ENCODE results near the gene PCSK2. TPM values are rescaled to one million over a fixed set of nuclear protein-coding genes. Genes with fewer than 3 reads are reported as not detected.

Gene PCSK2
- polyA plus RNA-seq, 1 donor from 2014 or later: 27.9 TPM

- Histone ChIP-seq H3K9me2 (ENCODE audit: insufficient read depth, low read length) (no peaks in the 10 kb centered on the region), H3K9ac (ENCODE audit: low read length) (no peak overlapping the region), H3K27ac (ENCODE audit: low read length) (no peak overlapping the region), H3K9me3 (ENCODE audit: low read length) (no peaks in the 10 kb centered on the region), H2AFZ (ENCODE audit: low read depth, low read length) (no peak overlapping the region), H4K20me1 (ENCODE audit: insufficient read depth) (no peaks in the 10 kb centered on the region), H3K79me2 (replicated peaks; ENCODE audit: insufficient read depth, low read length) (no peaks in the 10 kb centered on the region), H3K4me2 (ENCODE audit: low read length) (no peak overlapping the region), H3K27me3 (ENCODE audit: insufficient read depth, low read depth, low read length) (no peaks in the 10 kb centered on the region), H3K4me3 (ENCODE audit: low read length) (no peak overlapping the region), H3F3A (ENCODE audit: insufficient read depth, low read length, poor library complexity, severe bottlenecking) (no peaks in the 10 kb centered on the region), H3K36me3 (ENCODE audit: insufficient read depth, low read length) (no peaks in the 10 kb centered on the region)
- TF ChIP-seq EP300 (conservative IDR thresholded peaks at IDR 0.05; ENCODE audit: poor library complexity, severe bottlenecking) (no peak), MXI1 (conservative IDR thresholded peaks at IDR 0.05; ENCODE audit: poor library complexity, severe bottlenecking) (no peak), CTCF (IDR thresholded peaks at IDR 0.05; ENCODE audit: poor library complexity, severe bottlenecking) (no peak), EZH2 (IDR thresholded peaks at IDR 0.05; ENCODE audit: borderline replicate concordance, insufficient read depth, low read length, poor library complexity, severe bottlenecking) (no peak), SMC3 (conservative IDR thresholded peaks at IDR 0.05; ENCODE audit: poor library complexity) (no peak), RAD21 (conservative IDR thresholded peaks at IDR 0.05) (no peak), REST (IDR thresholded peaks at IDR 0.05; ENCODE audit: borderline replicate concordance) (no peak), TAF1 (IDR thresholded peaks at IDR 0.05; ENCODE audit: low read depth) (no peak), POLR2AphosphoS5 (IDR thresholded peaks at IDR 0.05) (no peak)
Measured at GRCh38 chr20:17339000-17339399, 112.2 kb downstream of the PCSK2 start.

- Histone ChIP-seq H3K27me3 (ENCODE audit: insufficient read depth, low read depth, low read length) (no peaks in the 10 kb centered on the region), H4K20me1 (ENCODE audit: insufficient read depth) (no peaks in the 10 kb centered on the region), H3K27ac (ENCODE audit: low read length) (peak overlapping the region; percentile 28), H3K9ac (ENCODE audit: low read length) (no peak overlapping the region), H2AFZ (ENCODE audit: low read depth, low read length) (no peak overlapping the region), H3K9me3 (ENCODE audit: low read length) (no peaks in the 10 kb centered on the region), H3K4me3 (ENCODE audit: low read length) (no peak overlapping the region), H3K9me2 (ENCODE audit: insufficient read depth, low read length) (no peaks in the 10 kb centered on the region), H3K36me3 (ENCODE audit: insufficient read depth, low read length) (no peaks in the 10 kb centered on the region), H3F3A (ENCODE audit: insufficient read depth, low read length, poor library complexity, severe bottlenecking) (no peaks in the 10 kb centered on the region), H3K4me2 (ENCODE audit: low read length) (no peak overlapping the region), H3K79me2 (replicated peaks; ENCODE audit: insufficient read depth, low read length) (no peaks in the 10 kb centered on the region)
- TF ChIP-seq POLR2AphosphoS5 (IDR thresholded peaks at IDR 0.05): no peak
- TF ChIP-seq SMC3 (conservative IDR thresholded peaks at IDR 0.05; ENCODE audit: poor library complexity): no peak
- no peak for TF ChIP-seq EZH2 (IDR thresholded peaks at IDR 0.05; ENCODE audit: borderline replicate concordance, insufficient read depth, low read length, poor library complexity, severe bottlenecking)
- TF ChIP-seq CTCF (IDR thresholded peaks at IDR 0.05; ENCODE audit: poor library complexity, severe bottlenecking): no peak
- no peak for TF ChIP-seq REST (IDR thresholded peaks at IDR 0.05; ENCODE audit: borderline replicate concordance)
- TF ChIP-seq MXI1 (conservative IDR thresholded peaks at IDR 0.05; ENCODE audit: poor library complexity, severe bottlenecking): no peak
- TF ChIP-seq RAD21 (conservative IDR thresholded peaks at IDR 0.05): no peak
- no peak for TF ChIP-seq EP300 (conservative IDR thresholded peaks at IDR 0.05; ENCODE audit: poor library complexity, severe bottlenecking)
- no peak for TF ChIP-seq TAF1 (IDR thresholded peaks at IDR 0.05; ENCODE audit: low read depth)
Measured at GRCh38 chr20:17343091-17343490, 116.3 kb downstream of the PCSK2 start.
